IMR-90 (cell line): Measurements from ENCODE around the gene ADPRS. TPM values are rescaled to one million over a fixed set of nuclear protein-coding genes. Genes with fewer than 3 reads are reported as not detected.

Experiments
- ATAC-seq: fragments of 200-7000 bp; cut with Tn5 transposase; 2 replicates; pipeline ENCODE4 v1.9.1; 2020; ENCODE audit warnings: low read depth, mild to moderate bottlenecking, moderate library complexity
- BruUV-seq: library from RNA; stranded (reverse); fragments of 400-500 nt; replicated peaks from 2 replicates; lab custom pipeline; 2021; lab: Mats Ljungman, UMichigan
- CTCF ChIA-PET: fragments of 300-600 bp; formaldehyde crosslinking; extraction: SDS; loops from one replicate; lab custom pipeline; 2021; ENCODE audit warnings: antibody characterized with exemption; lab: Yijun Ruan, JAX
- POLR2A ChIA-PET: fragments of 300-600 bp; sonication (Branson Sonifier 250); formaldehyde crosslinking; loops from one replicate; lab custom pipeline; 2022; ENCODE audit warnings: antibody characterized with exemption; ENCODE audit not compliant: unreplicated experiment; lab: Charles Lee
- DNase-seq: peaks from one replicate; pipeline ENCODE4 v3.0.0; 2013
- H2AFZ ChIP-seq: replicated peaks from 2 replicates; pipeline ENCODE3; 2013; ENCODE audit warnings: low read length, mild to moderate bottlenecking; ENCODE audit not compliant: poor library complexity
- H2AK5ac ChIP-seq: 2 replicates; pipeline ENCODE4 v1.6.1; 2013; ENCODE audit warnings: low read depth, low read length, inconsistent platforms
- H2AK9ac ChIP-seq: replicated peaks from 2 replicates; pipeline ENCODE3; 2013; ENCODE audit warnings: mild to moderate bottlenecking, low read depth, low read length, moderate library complexity; ENCODE audit not compliant: poor library complexity
- H2BK120ac ChIP-seq: 2 replicates; pipeline ENCODE4 v1.6.1; 2013; ENCODE audit warnings: low read depth, low read length, inconsistent platforms
- H2BK15ac ChIP-seq: 3 replicates; pipeline ENCODE4 v1.6.1; 2013; ENCODE audit warnings: low read depth, low read length, inconsistent platforms
- H2BK20ac ChIP-seq: 2 replicates; pipeline ENCODE4 v1.6.1; 2013; ENCODE audit warnings: low read depth, mild to moderate bottlenecking, inconsistent platforms, low read length, moderate library complexity
- H2BK5ac ChIP-seq: 2 replicates; pipeline ENCODE4 v1.6.1; 2013; ENCODE audit warnings: mild to moderate bottlenecking, low read depth, low read length, inconsistent platforms; ENCODE audit not compliant: poor library complexity, severe bottlenecking
- H3K14ac ChIP-seq: replicated peaks from 2 replicates; pipeline ENCODE4 v1.6.1; 2013; ENCODE audit warnings: low read depth, low read length, inconsistent platforms
- H3K18ac ChIP-seq: 2 replicates; pipeline ENCODE4 v1.6.1; 2013; ENCODE audit warnings: low read depth, low read length, control low read depth
- H3K23ac ChIP-seq: 2 replicates; pipeline ENCODE4 v1.6.1; 2013; ENCODE audit warnings: low read depth, low read length, inconsistent platforms
- H3K27ac ChIP-seq: 2 replicates; pipeline ENCODE4 v1.5.1; 2013; ENCODE audit warnings: mild to moderate bottlenecking, control low read depth, low read length; ENCODE audit not compliant: insufficient read depth
- H3K27me3 ChIP-seq: 2 replicates; pipeline ENCODE4 v1.6.1; 2013; ENCODE audit warnings: low read length; ENCODE audit not compliant: control insufficient read depth, insufficient read depth
- H3K36me3 ChIP-seq: 2 replicates; pipeline ENCODE4 v1.6.1; 2013; ENCODE audit warnings: low read length, mixed read lengths; ENCODE audit not compliant: control insufficient read depth, insufficient read depth
- H3K4ac ChIP-seq: 2 replicates; pipeline ENCODE4 v1.6.1; 2013; ENCODE audit warnings: low read depth, low read length, inconsistent platforms
- H3K4me1 ChIP-seq: 2 replicates; pipeline ENCODE4 v1.6.1; 2013; ENCODE audit warnings: low read length, mixed read lengths; ENCODE audit not compliant: control insufficient read depth, insufficient read depth
- H3K4me2 ChIP-seq: 2 replicates; pipeline ENCODE4 v1.6.1; 2013; ENCODE audit warnings: low read depth, mild to moderate bottlenecking, control low read depth, low read length, moderate library complexity
- H3K4me3 ChIP-seq: 2 replicates; pipeline ENCODE4 v1.5.1; 2013; ENCODE audit warnings: low read depth, mild to moderate bottlenecking, control low read depth, low read length, moderate library complexity; ENCODE audit not compliant: insufficient read depth
- H3K56ac ChIP-seq: 2 replicates; pipeline ENCODE4 v1.6.1; 2013; ENCODE audit warnings: low read length, inconsistent platforms; ENCODE audit not compliant: insufficient read depth; ENCODE audit errors: extremely low read depth
- H3K79me1 ChIP-seq, 2 experiments: 2 replicates each; pipeline ENCODE4 v1.6.1; 2013; ENCODE audit warnings: low read length in 2 of 2, inconsistent platforms in 1 of 2, low read depth in 1 of 2
- H3K9ac ChIP-seq: 2 replicates; pipeline ENCODE4 v1.6.1; 2013; ENCODE audit warnings: low read depth, low read length, control low read depth
- H3K9me1 ChIP-seq: 2 replicates; pipeline ENCODE4 v1.6.1; 2013; ENCODE audit warnings: low read length, inconsistent platforms; ENCODE audit not compliant: insufficient read depth
- H3K9me3 ChIP-seq: 2 replicates; pipeline ENCODE4 v1.6.1; 2013; ENCODE audit warnings: low read length; ENCODE audit not compliant: control insufficient read depth, insufficient read depth
- H4K20me1 ChIP-seq: 2 replicates; pipeline ENCODE4 v1.6.1; 2013; ENCODE audit warnings: low read length, inconsistent platforms; ENCODE audit not compliant: insufficient read depth
- H4K5ac ChIP-seq: 2 replicates; pipeline ENCODE4 v1.6.1; 2013; ENCODE audit warnings: mild to moderate bottlenecking, low read depth, low read length, control low read depth
- H4K8ac ChIP-seq, 2 experiments: 2 replicates each; pipeline ENCODE4 v1.6.1; 2013; ENCODE audit warnings: low read depth in 2 of 2, low read length in 2 of 2, control low read depth in 1 of 2, inconsistent platforms in 1 of 2
- H4K91ac ChIP-seq: 2 replicates; pipeline ENCODE4 v1.6.1; 2013; ENCODE audit warnings: low read depth, low read length, inconsistent platforms; ENCODE audit not compliant: insufficient read depth
- POLR2A ChIP-seq: IDR thresholded peaks from 2 replicates; pipeline ENCODE4 v1.6.1; 2012; ENCODE audit warnings: mild to moderate bottlenecking, low read depth, low read length
- RFX5 ChIP-seq: IDR thresholded peaks from 2 replicates; pipeline ENCODE4 v1.8.0; 2012; ENCODE audit warnings: low read depth, mild to moderate bottlenecking, low read length, moderate library complexity
- SMC3 ChIP-seq: fragments of 150-350 bp; IDR thresholded peaks from 2 replicates; pipeline ENCODE4 v1.6.1; 2016; ENCODE audit warnings: low read depth, mild to moderate bottlenecking, antibody characterized with exemption, low read length, moderate library complexity
- USF2 ChIP-seq: fragments of 150-350 bp; IDR thresholded peaks from 2 replicates; pipeline ENCODE4 v1.6.1; 2017; ENCODE audit warnings: mild to moderate bottlenecking, antibody characterized with exemption, low read length, low read depth
- WGBS, 2 experiments: methylation state at CpG; one replicate each; pipeline versions ENCODE4 v1.1.5 to v1.1.7; 2013; ENCODE audit warnings: missing lambda C conversion rate in 2 of 2; ENCODE audit not compliant: insufficient read length in 1 of 2; ENCODE audit errors: extremely low coverage in 2 of 2; 5-methylcytosine and 5-hydroxymethylcytosine counted together
- dilution Hi-C: fragments of 300-500 bp; cut with HindIII; formaldehyde crosslinking; loops from one replicate; pipeline ENCODE4 v1.14.3; 2018; ENCODE audit warnings: low sequenced_read_pairs; ENCODE audit not compliant: unreplicated experiment
- in situ Hi-C: fragments of 300-500 bp; cut with MboI; formaldehyde crosslinking; loops from 3 replicates; pipeline ENCODE4 v1.14.3; 2019; ENCODE audit warnings: low sequenced_read_pairs, inconsistent platforms, mixed read lengths
- intact Hi-C: fragments of 100-400 bp; cut with micrococcal nuclease; formaldehyde crosslinking; loops from 2 replicates; pipeline ENCODE4 v1.10.0; 2022
- polyA plus RNA-seq, 3 experiments: library from polyadenylated mRNA; depleted of rRNA; stranded (reverse); fragments of >200 nt; gene quantifications; 2 replicates each; pipeline ENCODE4 v1.2.3, GENCODE V29; 2012; ENCODE audit warnings: low replicate concordance in 1 of 3
- total RNA-seq: library from RNA; depleted of rRNA; stranded (reverse); fragments of >200 nt; gene quantifications from 2 replicates; pipeline ENCODE4 v1.2.3, GENCODE V29; 2012
- TF ChIP-seq, protein P1 (sequence below): fragments of 150-350 bp; IDR thresholded peaks from 2 replicates; pipeline ENCODE4 v1.6.1; 2016; ENCODE audit warnings: low read depth, mild to moderate bottlenecking, low read length, moderate library complexity, borderline replicate concordance

The ADPRS gene
- total and polyA plus RNA-seq, 2 of the 4 experiments (the other 2 are of a cell fraction): 31.0 to 37.2 TPM

DNA sequence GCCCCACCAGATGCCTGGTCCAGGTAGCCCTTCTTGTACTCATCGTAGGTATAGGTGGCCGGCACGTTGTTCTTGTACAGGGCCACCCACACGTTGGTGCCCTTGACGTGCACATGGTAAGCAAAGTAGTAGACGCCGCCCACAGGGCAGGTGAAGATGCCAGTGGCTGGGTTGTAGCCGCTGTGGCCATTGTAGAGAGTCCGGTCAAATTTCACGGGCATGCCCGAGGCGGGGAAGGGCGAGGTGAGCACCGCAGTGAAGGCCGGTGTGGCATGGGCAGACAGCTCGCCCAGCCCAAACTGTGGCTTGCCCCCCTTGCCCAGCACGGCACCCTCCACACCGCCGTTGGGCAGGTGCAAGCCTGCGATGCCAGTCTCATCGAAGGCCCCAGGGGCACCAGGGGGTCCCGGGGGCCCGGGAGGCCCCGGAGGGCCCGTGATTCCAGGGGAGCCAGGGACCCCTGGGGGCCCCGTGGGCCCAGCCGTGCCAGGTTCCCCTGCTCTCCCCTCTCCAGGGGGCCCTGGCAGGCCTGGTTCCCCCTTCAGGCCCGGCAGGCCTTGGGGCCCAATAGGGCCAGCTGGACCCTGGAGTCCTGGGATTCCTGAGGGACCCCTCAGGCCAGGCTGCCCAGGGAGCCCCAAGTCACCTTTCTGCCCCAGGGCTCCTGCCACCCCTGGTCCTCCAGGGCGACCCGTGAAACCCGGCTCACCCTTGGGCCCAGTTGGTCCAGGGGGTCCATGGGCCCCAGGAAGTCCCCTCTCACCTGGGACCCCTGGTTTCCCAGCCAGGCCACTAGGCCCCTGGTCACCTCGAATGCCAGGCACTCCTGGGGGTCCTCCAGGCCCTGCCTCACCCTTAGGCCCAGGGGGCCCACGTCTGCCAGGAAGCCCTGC lies 9.2 kb downstream of the ADPRS start:
- ChIA-PET POLR2A (no interaction called here), CTCF (interaction anchor here (0.6 to 1.1 kb wide), 3 partner anchors 37 to 140 kb away, joined by 4 to 5 read pairs (median 4); no protein-coding TSS in a partner anchor)
- H3K79me1 ChIP-seq: peaks cover 4 to 5% of the 10 kb centered on the region in 2 experiments; a peak in 3 of 4 replicates
- no peaks in the 10 kb centered on the region for H3K4me1 ChIP-seq
- no TSS peak for BruUV-seq
- H2BK120ac ChIP-seq: no peak overlapping the region
- H4K5ac ChIP-seq: no peak overlapping the region
- H3K23ac ChIP-seq: no peak overlapping the region
- H2AK9ac ChIP-seq: peak overlapping the region; percentile 76
- H2AK5ac ChIP-seq: no peak overlapping the region
- no peak overlapping the region for H3K4ac ChIP-seq
- no peaks in the 10 kb centered on the region for H4K20me1 ChIP-seq
- DNase-seq: no peak
- in situ Hi-C loops (no loop called here), dilution Hi-C loops (no loop called here), intact Hi-C loops (no loop called here)
- peaks cover 21% of the 10 kb centered on the region for H3K36me3 ChIP-seq
- H3K14ac ChIP-seq: no peak overlapping the region
- H2BK5ac ChIP-seq: no peak overlapping the region
- H3K9me1 ChIP-seq: no peaks in the 10 kb centered on the region
- no peak overlapping the region for H2AFZ ChIP-seq
- H3K27ac ChIP-seq: no peak overlapping the region
- no peaks in the 10 kb centered on the region for H3K27me3 ChIP-seq
- no peak overlapping the region for H3K18ac ChIP-seq
- no peak overlapping the region for H2BK15ac ChIP-seq
- H4K91ac ChIP-seq: no peak overlapping the region
- 97% methylated on average over 13 of the region's 33 CpGs; no CpG with 5 or more reads in 1 of the 2 experiments for WGBS, 2 experiments
- H3K56ac ChIP-seq: no peak overlapping the region
- no peak overlapping the region for H3K4me2 ChIP-seq
- no peaks in the 10 kb centered on the region for H3K9me3 ChIP-seq
- H3K9ac ChIP-seq: no peak overlapping the region
- no peak overlapping the region for H4K8ac ChIP-seq
- no peak for ATAC-seq
- H3K4me3 ChIP-seq: no peak overlapping the region
- no peak for TF ChIP-seq USF2
- TF ChIP-seq, protein P1, sequence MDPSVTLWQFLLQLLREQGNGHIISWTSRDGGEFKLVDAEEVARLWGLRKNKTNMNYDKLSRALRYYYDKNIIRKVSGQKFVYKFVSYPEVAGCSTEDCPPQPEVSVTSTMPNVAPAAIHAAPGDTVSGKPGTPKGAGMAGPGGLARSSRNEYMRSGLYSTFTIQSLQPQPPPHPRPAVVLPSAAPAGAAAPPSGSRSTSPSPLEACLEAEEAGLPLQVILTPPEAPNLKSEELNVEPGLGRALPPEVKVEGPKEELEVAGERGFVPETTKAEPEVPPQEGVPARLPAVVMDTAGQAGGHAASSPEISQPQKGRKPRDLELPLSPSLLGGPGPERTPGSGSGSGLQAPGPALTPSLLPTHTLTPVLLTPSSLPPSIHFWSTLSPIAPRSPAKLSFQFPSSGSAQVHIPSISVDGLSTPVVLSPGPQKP: no peak
- TF ChIP-seq SMC3: no peak
- TF ChIP-seq POLR2A: no peak
- no peak for TF ChIP-seq RFX5
- H2BK20ac ChIP-seq: no peak overlapping the region
